SU-DHL-6 (cell line): Measurements from ENCODE around the gene PTPN11.

Experiments
- H2AFZ ChIP-seq: fragments of 200-600 bp; sonication (generic); 2 replicates; pipeline ENCODE4 v1.6.1; 2014; ENCODE audit warnings: low read depth, mild to moderate bottlenecking, moderate library complexity, mixed read lengths, antibody characterized with exemption, low read length; ENCODE audit not compliant: severe bottlenecking
- H3F3A ChIP-seq: fragments of 200-600 bp; shearing (Covaris generic); 2 replicates; pipeline ENCODE4 v1.6.0; 2016; ENCODE audit warnings: antibody characterized with exemption, mild to moderate bottlenecking; ENCODE audit not compliant: insufficient read depth
- H3K27ac ChIP-seq: fragments of 200-600 bp; sonication (generic); 2 replicates; pipeline ENCODE4 v1.5.1; 2016; ENCODE audit warnings: low read depth, mild to moderate bottlenecking, low read length, moderate library complexity, mixed read lengths
- H3K27me3 ChIP-seq: fragments of 200-600 bp; sonication (generic), shearing (Covaris generic); 2 replicates; pipeline ENCODE4 v1.6.0; 2014; ENCODE audit warnings: mild to moderate bottlenecking, low read length
- H3K36me3 ChIP-seq: fragments of 200-600 bp; sonication (generic); 2 replicates; pipeline ENCODE4 v1.6.1; 2014; ENCODE audit warnings: mild to moderate bottlenecking, low read length, mixed read lengths
- H3K4me2 ChIP-seq: fragments of 300-600, 200-600 bp; shearing (Covaris generic), sonication (generic); 2 replicates; pipeline ENCODE4 v1.6.0; 2014; ENCODE audit warnings: low read length, low read depth, mild to moderate bottlenecking; ENCODE audit not compliant: poor library complexity, severe bottlenecking
- H3K4me3 ChIP-seq: fragments of 200-600 bp; sonication (generic); 2 replicates; pipeline ENCODE4 v1.5.1; 2014; ENCODE audit warnings: antibody characterized with exemption, low read length, mild to moderate bottlenecking, mixed read lengths; ENCODE audit not compliant: insufficient read depth, poor library complexity, severe bottlenecking
- H3K79me2 ChIP-seq: fragments of 200-600 bp; sonication (generic); 2 replicates; pipeline ENCODE4 v1.6.1; 2014; ENCODE audit warnings: mild to moderate bottlenecking, low read length, moderate library complexity; ENCODE audit not compliant: insufficient read depth
- H3K9ac ChIP-seq: fragments of 200-600 bp; sonication (generic); 2 replicates; pipeline ENCODE4 v1.7.0; 2014; ENCODE audit warnings: mild to moderate bottlenecking, low read length
- H3K9me2 ChIP-seq: fragments of 200-600 bp; sonication (generic); replicated peaks from 2 replicates; pipeline ENCODE4 v1.6.1; 2014; ENCODE audit warnings: low read length; ENCODE audit not compliant: insufficient read depth
- H3K9me3 ChIP-seq: fragments of 200-600 bp; sonication (generic); 2 replicates; pipeline ENCODE4 v1.6.1; 2014; ENCODE audit warnings: low read length, mixed read lengths; ENCODE audit not compliant: insufficient read depth
- H4K20me1 ChIP-seq: fragments of 200-600 bp; sonication (generic); 2 replicates; pipeline ENCODE4 v1.6.1; 2014; ENCODE audit warnings: low read depth, mild to moderate bottlenecking, antibody characterized with exemption, low read length, moderate library complexity, mixed read lengths
- CTCF ChIP-seq: fragments of 200-600 bp; sonication (generic); IDR thresholded peaks from one replicate; pipeline ENCODE4 v1.5.1; 2017; ENCODE audit warnings: antibody characterized with exemption, mild to moderate bottlenecking, low read length, moderate library complexity; ENCODE audit not compliant: insufficient read depth, poor library complexity, severe bottlenecking
- EZH2phosphoT487 ChIP-seq: fragments of 200-600 bp; sonication (generic), shearing (Covaris generic); conservative IDR thresholded peaks from 2 replicates; pipeline ENCODE4 v1.6.1; 2018; ENCODE audit warnings: mild to moderate bottlenecking, antibody characterized with exemption, low read length, moderate library complexity, mixed read lengths

PTPN11 gene

GRCh38 chr12:112557951-112558630 is 139.3 kb downstream of the PTPN11 start:
- Histone ChIP-seq H4K20me1 (no peaks in the 10 kb centered on the region), H3K27ac (no peak overlapping the region), H3K4me3 (no peak overlapping the region), H3F3A (no peaks in the 10 kb centered on the region), H2AFZ (no peak overlapping the region), H3K9me3 (no peaks in the 10 kb centered on the region), H3K9ac (no peak overlapping the region), H3K36me3 (no peaks in the 10 kb centered on the region), H3K9me2 (no peaks in the 10 kb centered on the region), H3K79me2 (no peaks in the 10 kb centered on the region), H3K27me3 (no peaks in the 10 kb centered on the region), H3K4me2 (no peak overlapping the region)
- TF ChIP-seq EZH2phosphoT487 (no peak), CTCF (no peak)
